ENCODE results near the gene TMEM119. TPM values are rescaled to one million over a fixed set of nuclear protein-coding genes. Genes with fewer than 3 reads are reported as not detected.

The TMEM119 gene
- total and polyA plus RNA-seq, 9 of the 15 experiments (the other 6 are each of a cell fraction or from before 2014, with no cell fraction given) = 0.18 TPM; not detected in 8

- TF ChIP-seq NUFIP1 (IDR thresholded peaks at IDR 0.05; ENCODE audit: partially characterized antibody) (no peak), PCBP2 (IDR thresholded peaks at IDR 0.05; ENCODE audit: low read depth, low read length, poor library complexity, severe bottlenecking) (no peak), CEBPG (CRISPR knock-in tag; IDR thresholded peaks at IDR 0.05) (no peak), CEBPG (tag; conservative IDR thresholded peaks at IDR 0.05 in 1 of 2, IDR thresholded peaks at IDR 0.05 in 1 of 2) (peak in 1 of 2 experiments; percentile 3; a peak in 1 of 4 replicates), ETV6 (IDR thresholded peaks at IDR 0.05; ENCODE audit: borderline replicate concordance in 1 of 2, low read depth in 2 of 2, low read length in 1 of 2) (no peak), ETV6 (CRISPR knock-in tag; IDR thresholded peaks at IDR 0.05; ENCODE audit: borderline replicate concordance) (no peak), NR2C1 (IDR thresholded peaks at IDR 0.05) (no peak), NR2C1 (tag; IDR thresholded peaks at IDR 0.05) (peak; percentile 3; the same call in 1 of the 2 replicates), MTA3 (IDR thresholded peaks at IDR 0.05; ENCODE audit: borderline replicate concordance) (0 out of 2 replicates have a peak, but pooled peaks have one; percentile 13), STAT5A (IDR thresholded peaks at IDR 0.05; ENCODE audit: borderline replicate concordance, low read length) (no peak; the same call in 1 of the 2 replicates), RAD51 (IDR thresholded peaks at IDR 0.05; ENCODE audit: borderline replicate concordance, low read depth) (no peak), MCM7 (IDR thresholded peaks at IDR 0.05) (no peak), HDAC3 (IDR thresholded peaks at IDR 0.05; ENCODE audit: borderline replicate concordance, partially characterized antibody) (peak; percentile 0), GABPA (tag; conservative IDR thresholded peaks at IDR 0.05; ENCODE audit: low read depth) (peak; percentile 14; the same call in 1 of the 2 replicates), ARNT (IDR thresholded peaks at IDR 0.05) (0 out of 4 replicates have a peak, but pooled peaks of 1 of the 2 experiments have one; percentile 16), POLR2H (tag; IDR thresholded peaks at IDR 0.05; ENCODE audit: low read depth) (peak; percentile 75; the same call in 1 of the 2 replicates), FOXJ3 (CRISPR knock-in tag; IDR thresholded peaks at IDR 0.05) (no peak)
Observed at GRCh38 chr12:108563804-108564151, 34.1 kb downstream of the TMEM119 start (continued).
